ENCODE measurements around the gene TIPARP. TPM values are rescaled to one million over a fixed set of nuclear protein-coding genes. Genes with fewer than 3 reads are reported as not detected.

The TIPARP gene
- total and polyA plus RNA-seq, 7 experiments from 2014 or later: 4.2 to 66.6 (median 63.6) TPM

- Mint-ChIP-seq H3K27me3 (peaks cover 0 to 5% (median 0%) of the 10 kb centered on the region in 5 donors), H3K4me3 (no peak overlapping the region), H3K27ac (no peak overlapping the region), H3K4me1 (peaks cover 0 to 16% (median 0%) of the 10 kb centered on the region in 7 donors), H3K36me3 (peaks cover 0 to 3% (median 0%) of the 10 kb centered on the region in 5 donors), H3K9me3 (no peaks in the 10 kb centered on the region)
- no peaks in the 10 kb centered on the region for H3K9me3 ChIP-seq (ENCODE audit: control insufficient read depth in 2 of 3, low read length in 3 of 3)
- H3K4me1 ChIP-seq (ENCODE audit: control insufficient read depth in 2 of 2, insufficient read depth in 2 of 2, low read length in 2 of 2): no peaks in the 10 kb centered on the region
- intact Hi-C loops (cut with micrococcal nuclease): no loop called here
- H3K36me3 ChIP-seq (ENCODE audit: control insufficient read depth in 2 of 3, insufficient read depth in 3 of 3, low read length in 3 of 3): no peaks in the 10 kb centered on the region
- DNase-seq: no peak
- ChIA-PET POLR2A (no interaction called here), CTCF (interaction anchor here (0.7 kb wide), 1 partner anchor 469 kb away, joined by 4 read pairs; no protein-coding TSS in a partner anchor)
- no peak overlapping the region for H3K4me3 ChIP-seq (ENCODE audit: low read length)
- no peak overlapping the region for H3K27ac ChIP-seq (ENCODE audit: low read depth, low read length)
- no peaks in the 10 kb centered on the region for H3K27me3 ChIP-seq (ENCODE audit: control insufficient read depth in 2 of 2, insufficient read depth in 2 of 2, low read length in 2 of 2)
- ATAC-seq: no peak
Measured at GRCh38 chr3:156657862-156658731, 16.3 kb upstream of the TIPARP start.

- peaks cover 0 to 20% (median 0%) of the 10 kb centered on the region in 7 donors for H3K4me1 Mint-ChIP-seq
- Histone ChIP-seq H3K36me3 (ENCODE audit: control insufficient read depth in 2 of 3, insufficient read depth in 3 of 3, low read length in 3 of 3) (no peaks in the 10 kb centered on the region), H3K27ac (ENCODE audit: low read depth, low read length) (no peak overlapping the region), H3K27me3 (ENCODE audit: control insufficient read depth in 2 of 2, insufficient read depth in 2 of 2, low read length in 2 of 2) (no peaks in the 10 kb centered on the region), H3K4me1 (ENCODE audit: control insufficient read depth in 2 of 2, insufficient read depth in 2 of 2, low read length in 2 of 2) (no peaks in the 10 kb centered on the region), H3K4me3 (ENCODE audit: low read length) (no peak overlapping the region), H3K9me3 (ENCODE audit: control insufficient read depth in 2 of 3, low read length in 3 of 3) (no peaks in the 10 kb centered on the region)
- no peaks in the 10 kb centered on the region for H3K9me3 Mint-ChIP-seq
- DNase-seq (no peak), ATAC-seq (no peak)
- intact Hi-C loops (cut with micrococcal nuclease): no loop called here
- ChIA-PET CTCF (no interaction called here), POLR2A (no interaction called here)
- H3K27me3 Mint-ChIP-seq: peaks cover 0 to 5% (median 0%) of the 10 kb centered on the region in 5 donors
- H3K27ac Mint-ChIP-seq: no peak overlapping the region
- H3K36me3 Mint-ChIP-seq: peaks cover 0 to 3% (median 0%) of the 10 kb centered on the region in 5 donors
- no peak overlapping the region for H3K4me3 Mint-ChIP-seq
Measured at GRCh38 chr3:156658732-156659090, 15.7 kb upstream of the TIPARP start.

GRCh38 chr3:156659260-156659659 lies 15.1 kb upstream of the TIPARP start:
- H3K36me3 Mint-ChIP-seq: peaks cover 0 to 4% (median 0%) of the 10 kb centered on the region in 5 donors
- DNase-seq (no peak), ATAC-seq (no peak)
- Histone ChIP-seq H3K27me3 (ENCODE audit: control insufficient read depth in 2 of 2, insufficient read depth in 2 of 2, low read length in 2 of 2) (no peaks in the 10 kb centered on the region), H3K4me3 (ENCODE audit: low read length) (no peak overlapping the region), H3K4me1 (ENCODE audit: control insufficient read depth in 2 of 2, insufficient read depth in 2 of 2, low read length in 2 of 2) (peaks cover 0 to 3% of the 10 kb centered on the region in 2 donors), H3K9me3 (ENCODE audit: control insufficient read depth in 2 of 3, low read length in 3 of 3) (no peaks in the 10 kb centered on the region), H3K36me3 (ENCODE audit: control insufficient read depth in 2 of 3, insufficient read depth in 3 of 3, low read length in 3 of 3) (no peaks in the 10 kb centered on the region), H3K27ac (ENCODE audit: low read depth, low read length) (no peak overlapping the region)
- CTCF ChIA-PET: no interaction called here
- peaks cover 0 to 1% (median 0%) of the 10 kb centered on the region in 11 donors for H3K9me3 Mint-ChIP-seq
- no peak overlapping the region for H3K27ac Mint-ChIP-seq
- no peak overlapping the region for H3K4me3 Mint-ChIP-seq
- H3K27me3 Mint-ChIP-seq: peaks cover 0 to 2% (median 0%) of the 10 kb centered on the region in 5 donors
- POLR2A ChIA-PET: no interaction called here
- H3K4me1 Mint-ChIP-seq: peaks cover 2 to 24% (median 2%) of the 10 kb centered on the region in 7 donors
- intact Hi-C loops (cut with micrococcal nuclease): no loop called here

- ChIA-PET CTCF (no interaction called here), POLR2A (no interaction called here)
- H3K36me3 Mint-ChIP-seq: peaks cover 0 to 10% (median 0%) of the 10 kb centered on the region in 5 donors
- intact Hi-C loops (cut with micrococcal nuclease): no loop called here
- Histone ChIP-seq H3K4me3 (ENCODE audit: low read length) (no peak overlapping the region), H3K36me3 (ENCODE audit: control insufficient read depth in 2 of 3, insufficient read depth in 3 of 3, low read length in 3 of 3) (no peaks in the 10 kb centered on the region), H3K4me1 (ENCODE audit: control insufficient read depth in 2 of 2, insufficient read depth in 2 of 2, low read length in 2 of 2) (peaks cover 5 to 19% of the 10 kb centered on the region in 2 donors), H3K27ac (ENCODE audit: low read depth, low read length) (no peak overlapping the region), H3K9me3 (ENCODE audit: control insufficient read depth in 2 of 3, low read length in 3 of 3) (no peaks in the 10 kb centered on the region), H3K27me3 (ENCODE audit: control insufficient read depth in 2 of 2, insufficient read depth in 2 of 2, low read length in 2 of 2) (no peaks in the 10 kb centered on the region)
- H3K4me3 Mint-ChIP-seq: peak overlapping the region in 1 of 10 donors; percentile 53
- peaks cover 0 to 5% (median 0%) of the 10 kb centered on the region in 11 donors for H3K9me3 Mint-ChIP-seq
- peak overlapping the region in 1 of 9 donors; percentile 31 for H3K27ac Mint-ChIP-seq
- ATAC-seq: no peak
- H3K4me1 Mint-ChIP-seq: peaks cover 12 to 41% (median 19%) of the 10 kb centered on the region in 7 donors
- DNase-seq: no peak
- H3K27me3 Mint-ChIP-seq: no peaks in the 10 kb centered on the region
Measured at GRCh38 chr3:156661155-156661554, 13.2 kb upstream of the TIPARP start.

GRCh38 chr3:156664011-156664830 lies 10.2 kb upstream of the TIPARP start:
- Mint-ChIP-seq H3K4me3 (peak overlapping the region in 5 of 10 donors; percentile 10 to 66 (median 40)), H3K27me3 (no peaks in the 10 kb centered on the region), H3K4me1 (peaks cover 12 to 67% (median 24%) of the 10 kb centered on the region in 7 donors), H3K36me3 (peaks cover 0 to 14% (median 0%) of the 10 kb centered on the region in 5 donors), H3K9me3 (peaks cover 0 to 5% (median 0%) of the 10 kb centered on the region in 11 donors), H3K27ac (peak overlapping the region in 3 of 9 donors; percentile 15 to 91 (median 32))
- ChIA-PET POLR2A (interaction anchor here (1.0 to 1.1 kb wide), 2 partner anchors 9 to 11 kb away, joined by 6 to 11 read pairs; no protein-coding TSS in a partner anchor), CTCF (no interaction called here)
- no peaks in the 10 kb centered on the region for H3K27me3 ChIP-seq (ENCODE audit: control insufficient read depth in 2 of 2, insufficient read depth in 2 of 2, low read length in 2 of 2)
- DNase-seq (no peak), ATAC-seq (no peak)
- H3K36me3 ChIP-seq (ENCODE audit: control insufficient read depth in 2 of 3, insufficient read depth in 3 of 3, low read length in 3 of 3): no peaks in the 10 kb centered on the region
- intact Hi-C loops (cut with micrococcal nuclease): loop anchor here (1.0 to 2.0 kb wide), 4 partner anchors 9 to 57 kb away; partner anchors contain the start of gene TIPARP (in 1 of the 2)
- no peak overlapping the region for H3K4me3 ChIP-seq (ENCODE audit: low read length)
- no peaks in the 10 kb centered on the region for H3K9me3 ChIP-seq (ENCODE audit: control insufficient read depth in 2 of 3, low read length in 3 of 3)
- H3K4me1 ChIP-seq (ENCODE audit: control insufficient read depth in 2 of 2, insufficient read depth in 2 of 2, low read length in 2 of 2): peaks cover 5 to 19% of the 10 kb centered on the region in 2 donors
- no peak overlapping the region for H3K27ac ChIP-seq (ENCODE audit: low read depth, low read length)

GRCh38 chr3:156664831-156665178 lies 9.6 kb upstream of the TIPARP start:
- POLR2A ChIA-PET: interaction anchor here (1.0 to 1.3 kb wide), 3 partner anchors 9 to 110 kb away, joined by 3 to 11 read pairs (median 6); no protein-coding TSS in a partner anchor
- intact Hi-C loops (cut with micrococcal nuclease): loop anchor here (1.0 to 2.0 kb wide), 4 partner anchors 8 to 58 kb away; partner anchors contain the start of gene TIPARP (in 1 of the 2)
- Mint-ChIP-seq H3K4me1 (peaks cover 12 to 67% (median 24%) of the 10 kb centered on the region in 7 donors), H3K27ac (peak overlapping the region in 4 of 9 donors; percentile 15 to 91 (median 32)), H3K4me3 (peak overlapping the region in 4 of 10 donors; percentile 10 to 66 (median 34)), H3K36me3 (peaks cover 0 to 14% (median 0%) of the 10 kb centered on the region in 5 donors), H3K9me3 (peaks cover 0 to 5% (median 0%) of the 10 kb centered on the region in 11 donors), H3K27me3 (no peaks in the 10 kb centered on the region)
- Histone ChIP-seq H3K27ac (ENCODE audit: low read depth, low read length) (no peak overlapping the region), H3K9me3 (ENCODE audit: control insufficient read depth in 2 of 3, low read length in 3 of 3) (no peaks in the 10 kb centered on the region), H3K4me3 (ENCODE audit: low read length) (no peak overlapping the region), H3K27me3 (ENCODE audit: control insufficient read depth in 2 of 2, insufficient read depth in 2 of 2, low read length in 2 of 2) (no peaks in the 10 kb centered on the region), H3K4me1 (ENCODE audit: control insufficient read depth in 2 of 2, insufficient read depth in 2 of 2, low read length in 2 of 2) (peaks cover 5 to 19% of the 10 kb centered on the region in 2 donors), H3K36me3 (ENCODE audit: control insufficient read depth in 2 of 3, insufficient read depth in 3 of 3, low read length in 3 of 3) (no peaks in the 10 kb centered on the region)
- no peak for DNase-seq
- no peak for ATAC-seq
- CTCF ChIA-PET: no interaction called here
